Neural crest cell (in vitro differentiated cells): ENCODE measurements around the gene RBL1. TPM values are rescaled to one million over a fixed set of nuclear protein-coding genes. Genes with fewer than 3 reads are reported as not detected.
A peak's percentile ranks its signal among the peaks of the same experiment; 100 is the strongest.
"Not testable (repeated sequence)": the region's sequence is repeated elsewhere in the genome, so short reads cannot be mapped to it uniquely, and the experiment has no call there.

Experiments used
- DNase-seq: peaks from one replicate; pipeline ENCODE4 v3.0.0; 2021; ENCODE audit warnings: low read depth, mixed read lengths, low spot score
- H3K27ac Mint-ChIP-seq: one replicate; pipeline ENCODE4 v1.8.0; 2021; ENCODE audit warnings: mild to moderate bottlenecking, mixed read lengths; ENCODE audit not compliant: unreplicated experiment
- H3K27me3 Mint-ChIP-seq: 2 replicates; pipeline ENCODE4 v1.8.0; 2021; ENCODE audit warnings: low read depth, mild to moderate bottlenecking, mixed read lengths
- H3K36me3 Mint-ChIP-seq: 2 replicates; pipeline ENCODE4 v1.8.0; 2021; ENCODE audit warnings: low read depth, mild to moderate bottlenecking, mixed read lengths
- H3K4me1 Mint-ChIP-seq: 2 replicates; pipeline ENCODE4 v1.8.0; 2021; ENCODE audit warnings: mixed read lengths
- H3K4me3 Mint-ChIP-seq: one replicate; pipeline ENCODE4 v1.8.0; 2021; ENCODE audit warnings: mild to moderate bottlenecking, mixed read lengths
- H3K9me3 Mint-ChIP-seq: 2 replicates; pipeline ENCODE4 v1.8.0; 2021; ENCODE audit warnings: mixed read lengths
- CTCF ChIP-seq: fragments of 200-600 bp; sonication (generic); conservative IDR thresholded peaks from 2 replicates; pipeline ENCODE4 v1.5.0; 2021; ENCODE audit warnings: antibody characterized with exemption, mild to moderate bottlenecking
- total RNA-seq: library from RNA; stranded (reverse); gene quantifications from 2 replicates; pipeline ENCODE4 v1.2.1, GENCODE V29; 2021

RBL1 gene
- total RNA-seq, 1 donor from 2014 or later: 25.6 TPM

- Mint-ChIP-seq H3K9me3 (peaks cover 5% of the 10 kb centered on the region), H3K36me3 (peaks cover 8% of the 10 kb centered on the region), H3K4me1 (peaks cover 28% of the 10 kb centered on the region), H3K4me3 (no peak overlapping the region), H3K27ac (peak overlapping the region; percentile 10), H3K27me3 (peaks cover 3% of the 10 kb centered on the region)
- peak; percentile 30 for DNase-seq
- no peak for TF ChIP-seq CTCF
Measured at GRCh38 chr20:36969478-36970186, 126.2 kb downstream of the RBL1 start.

- H3K4me3 Mint-ChIP-seq: no peak overlapping the region
- peaks cover 28% of the 10 kb centered on the region for H3K4me1 Mint-ChIP-seq
- peak overlapping the region; percentile 10 for H3K27ac Mint-ChIP-seq
- H3K9me3 Mint-ChIP-seq: peaks cover 5% of the 10 kb centered on the region
- H3K27me3 Mint-ChIP-seq: peaks cover 3% of the 10 kb centered on the region
- TF ChIP-seq CTCF: no peak
- no peak for DNase-seq
- H3K36me3 Mint-ChIP-seq: peaks cover 8% of the 10 kb centered on the region
Measured at GRCh38 chr20:36969051-36969450, 126.7 kb downstream of the RBL1 start.

GRCh38 chr20:36967636-36968035, 128.2 kb downstream of the RBL1 start:
- peaks cover 28% of the 10 kb centered on the region for H3K4me1 Mint-ChIP-seq
- peaks cover 3% of the 10 kb centered on the region for H3K27me3 Mint-ChIP-seq
- H3K9me3 Mint-ChIP-seq: peaks cover 8% of the 10 kb centered on the region
- peaks cover 12% of the 10 kb centered on the region for H3K36me3 Mint-ChIP-seq
- DNase-seq: no peak
- no peak overlapping the region for H3K4me3 Mint-ChIP-seq
- H3K27ac Mint-ChIP-seq: no peak overlapping the region
- TF ChIP-seq CTCF: no peak

GRCh38 chr20:36966965-36967364, 128.8 kb downstream of the RBL1 start:
- not testable (repeated sequence) for DNase-seq, H3K4me3 Mint-ChIP-seq, H3K27ac Mint-ChIP-seq, H3K9me3 Mint-ChIP-seq, H3K27me3 Mint-ChIP-seq
- peaks cover 28% of the 10 kb centered on the region for H3K4me1 Mint-ChIP-seq
- TF ChIP-seq CTCF: peak; percentile 34
- peaks cover 14% of the 10 kb centered on the region for H3K36me3 Mint-ChIP-seq

- not testable (repeated sequence) for H3K27ac Mint-ChIP-seq, H3K9me3 Mint-ChIP-seq, H3K27me3 Mint-ChIP-seq, H3K4me1 Mint-ChIP-seq, H3K36me3 Mint-ChIP-seq, DNase-seq, H3K4me3 Mint-ChIP-seq
Measured at GRCh38 chr20:36962354-36962941, 133.3 kb downstream of the RBL1 start.

- Mint-ChIP-seq H3K27ac (no peak overlapping the region), H3K36me3 (peaks cover 5% of the 10 kb centered on the region), H3K4me1 (peaks cover 7% of the 10 kb centered on the region), H3K27me3 (no peaks in the 10 kb centered on the region), H3K4me3 (no peak overlapping the region), H3K9me3 (peaks cover 5% of the 10 kb centered on the region)
- TF ChIP-seq CTCF: no peak
- DNase-seq: no peak
Measured at GRCh38 chr20:36959242-36959641, 136.6 kb downstream of the RBL1 start.
